ENCODE data around the gene WDHD1. TPM values are rescaled to one million over a fixed set of nuclear protein-coding genes. Genes with fewer than 3 reads are reported as not detected.

WDHD1 gene
- total RNA-seq, 1 donor from 2014 or later = 9.0 TPM

Other genes with a start within 250 kb of the WDHD1 start
- 1.6 TPM for gene GCH1, start 124.3 kb downstream of the WDHD1 start, total RNA-seq
- 44.0 TPM for gene SOCS4, start 137 bp upstream of the WDHD1 start, total RNA-seq
- gene MAPK1IP1L, start 24.5 kb upstream of the WDHD1 start, total RNA-seq = 17.9 TPM
- gene LGALS3, start 102.2 kb upstream of the WDHD1 start, total RNA-seq = 10.6 TPM
- 4.9 TPM for gene DLGAP5, start 164.5 kb upstream of the WDHD1 start, total RNA-seq
- 45.7 TPM for gene FBXO34, start 244.3 kb upstream of the WDHD1 start, total RNA-seq